ENCODE measurements around the gene RBM47.
"Not testable (repeated sequence)": the region's sequence is repeated elsewhere in the genome, so short reads cannot be mapped to it uniquely, and the experiment has no call there.

The RBM47 gene

DNA sequence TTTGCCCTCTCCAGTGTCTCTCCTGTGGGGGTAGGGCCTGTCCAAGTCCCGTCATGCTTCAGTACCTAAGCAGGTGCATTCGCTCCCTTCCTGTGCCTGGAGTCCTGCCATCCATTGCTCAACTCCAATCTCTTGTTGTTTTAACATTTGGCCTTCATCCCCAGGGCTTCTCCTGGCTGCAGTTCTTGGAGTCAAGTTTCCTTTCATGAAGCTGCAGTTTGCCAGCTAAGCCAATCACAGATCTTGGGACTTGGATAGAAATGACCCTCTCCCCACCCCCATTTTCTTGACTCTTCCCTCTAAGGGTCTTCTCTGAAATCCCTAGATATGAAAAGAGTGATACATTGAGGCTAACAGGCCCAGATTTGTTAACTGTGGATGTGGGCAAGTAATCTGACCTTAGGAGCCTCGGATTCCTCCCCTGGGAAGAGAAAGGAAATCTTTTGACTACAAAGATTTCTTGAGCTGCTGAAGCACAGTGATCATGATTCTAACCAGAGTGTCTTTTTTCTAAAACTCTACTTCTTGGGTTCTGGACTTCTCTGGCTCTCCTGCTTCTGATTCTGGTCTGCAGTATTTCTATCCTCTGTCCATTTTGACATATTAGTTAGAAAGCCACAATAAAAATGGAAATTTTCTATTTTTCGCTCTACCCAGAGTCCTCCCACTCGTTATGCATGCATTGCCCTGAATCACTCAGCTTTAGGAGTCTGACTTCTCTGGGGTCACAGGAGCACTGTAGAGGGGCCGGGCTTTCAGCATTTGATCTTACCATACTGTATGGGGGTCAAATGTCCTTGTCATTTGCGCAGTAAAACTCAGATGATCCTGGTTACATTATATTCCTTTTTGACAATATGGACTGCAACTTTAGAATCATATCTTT is 233.5 kb downstream of the RBM47 start:
- H3K79me2 ChIP-seq (ENCODE audit: insufficient read depth, low read depth): no peaks in the 10 kb centered on the region
- no peak overlapping the region for H3K4me2 ChIP-seq
- no peaks in the 10 kb centered on the region for H3K36me3 ChIP-seq (ENCODE audit: insufficient read depth)
- H3K9ac ChIP-seq: no peak overlapping the region
- H3K27me3 ChIP-seq (ENCODE audit: insufficient read depth, low read depth): no peaks in the 10 kb centered on the region
- no peak for TF ChIP-seq CTCF (conservative IDR thresholded peaks at IDR 0.05; ENCODE audit: low read depth, low read length)
- no peaks in the 10 kb centered on the region for H3K4me1 ChIP-seq (ENCODE audit: low read depth, poor library complexity, severe bottlenecking)
- H3K27ac ChIP-seq: no peak overlapping the region
- H4K20me1 ChIP-seq (ENCODE audit: insufficient read depth): no peaks in the 10 kb centered on the region
- H3K4me3 ChIP-seq (IDR thresholded peaks at IDR 0.05; ENCODE audit: insufficient read depth, low read depth, low read length): no peak overlapping the region
- H2AFZ ChIP-seq (ENCODE audit: low read depth): no peak overlapping the region

DNA sequence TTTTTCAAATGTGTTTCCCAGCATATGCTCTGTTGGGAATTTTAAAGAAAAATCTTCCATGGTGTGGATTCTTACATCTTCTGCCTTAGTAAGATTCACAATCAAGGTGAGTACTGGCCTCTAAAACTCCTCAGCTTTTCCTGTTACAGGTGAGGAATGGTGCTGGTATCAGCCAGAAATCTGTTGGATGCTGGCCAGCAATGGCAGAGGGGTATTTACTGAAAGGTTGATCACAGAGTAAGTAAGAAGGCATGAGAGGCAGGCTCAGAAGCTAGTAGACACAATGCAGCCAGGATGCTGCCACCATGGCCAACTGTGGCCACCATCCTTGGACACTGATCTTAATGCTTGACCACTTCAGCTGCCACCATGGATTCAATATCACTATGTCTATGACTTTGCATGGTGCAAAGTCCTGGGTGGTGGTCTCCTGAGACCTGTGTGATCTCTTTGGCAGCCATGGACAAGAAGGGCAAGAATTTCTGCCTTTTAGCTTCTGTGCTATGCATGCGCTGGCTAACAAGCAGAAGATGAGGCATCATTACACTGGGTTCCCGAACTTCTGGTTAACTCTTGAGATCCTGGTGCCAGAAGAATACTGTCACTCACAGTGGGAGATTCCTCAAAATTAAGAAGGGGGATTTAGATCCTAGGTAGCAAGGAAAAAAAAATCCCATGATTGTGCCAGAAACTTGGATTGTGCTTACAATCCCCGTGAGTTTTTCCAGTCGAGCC is 234.3 kb downstream of the RBM47 start:
- Histone ChIP-seq H2AFZ (ENCODE audit: low read depth) (no peak overlapping the region), H3K4me2 (no peak overlapping the region), H3K36me3 (ENCODE audit: insufficient read depth) (no peaks in the 10 kb centered on the region), H3K79me2 (ENCODE audit: insufficient read depth, low read depth) (no peaks in the 10 kb centered on the region), H4K20me1 (ENCODE audit: insufficient read depth) (no peaks in the 10 kb centered on the region), H3K9ac (no peak overlapping the region), H3K27ac (no peak overlapping the region), H3K4me1 (ENCODE audit: low read depth, poor library complexity, severe bottlenecking) (no peaks in the 10 kb centered on the region), H3K4me3 (IDR thresholded peaks at IDR 0.05; ENCODE audit: insufficient read depth, low read depth, low read length) (no peak overlapping the region), H3K27me3 (ENCODE audit: insufficient read depth, low read depth) (no peaks in the 10 kb centered on the region)
- TF ChIP-seq CTCF (conservative IDR thresholded peaks at IDR 0.05; ENCODE audit: low read depth, low read length): no peak

GRCh38 chr4:40394236-40394635 is 235.4 kb downstream of the RBM47 start:
- H3K4me1 ChIP-seq (ENCODE audit: low read depth, poor library complexity, severe bottlenecking): no peaks in the 10 kb centered on the region
- no peaks in the 10 kb centered on the region for H4K20me1 ChIP-seq (ENCODE audit: insufficient read depth)
- no peak overlapping the region for H2AFZ ChIP-seq (ENCODE audit: low read depth)
- no peak overlapping the region for H3K4me2 ChIP-seq
- no peak for TF ChIP-seq CTCF (conservative IDR thresholded peaks at IDR 0.05; ENCODE audit: low read depth, low read length)
- no peaks in the 10 kb centered on the region for H3K27me3 ChIP-seq (ENCODE audit: insufficient read depth, low read depth)
- H3K4me3 ChIP-seq (IDR thresholded peaks at IDR 0.05; ENCODE audit: insufficient read depth, low read depth, low read length): no peak overlapping the region
- no peak overlapping the region for H3K9ac ChIP-seq
- no peaks in the 10 kb centered on the region for H3K79me2 ChIP-seq (ENCODE audit: insufficient read depth, low read depth)
- H3K27ac ChIP-seq: no peak overlapping the region
- H3K36me3 ChIP-seq (ENCODE audit: insufficient read depth): no peaks in the 10 kb centered on the region

- not testable (repeated sequence) for H3K27me3 ChIP-seq (ENCODE audit: insufficient read depth, low read depth); H3K36me3 ChIP-seq (ENCODE audit: insufficient read depth); H3K4me3 ChIP-seq (IDR thresholded peaks at IDR 0.05; ENCODE audit: insufficient read depth, low read depth, low read length); H2AFZ ChIP-seq (ENCODE audit: low read depth); H3K9ac ChIP-seq; H3K4me2 ChIP-seq; H4K20me1 ChIP-seq (ENCODE audit: insufficient read depth); H3K27ac ChIP-seq; H3K4me1 ChIP-seq (ENCODE audit: low read depth, poor library complexity, severe bottlenecking); H3K79me2 ChIP-seq (ENCODE audit: insufficient read depth, low read depth)
Observed at GRCh38 chr4:40392241-40392640, 237.4 kb downstream of the RBM47 start.

- Histone ChIP-seq H3K4me1 (ENCODE audit: low read depth, poor library complexity, severe bottlenecking) (no peaks in the 10 kb centered on the region), H4K20me1 (ENCODE audit: insufficient read depth) (no peaks in the 10 kb centered on the region), H3K36me3 (ENCODE audit: insufficient read depth) (no peaks in the 10 kb centered on the region), H3K27me3 (ENCODE audit: insufficient read depth, low read depth) (no peaks in the 10 kb centered on the region), H2AFZ (ENCODE audit: low read depth) (no peak overlapping the region), H3K4me2 (no peak overlapping the region), H3K9ac (no peak overlapping the region), H3K79me2 (ENCODE audit: insufficient read depth, low read depth) (no peaks in the 10 kb centered on the region), H3K4me3 (IDR thresholded peaks at IDR 0.05; ENCODE audit: insufficient read depth, low read depth, low read length) (no peak overlapping the region), H3K27ac (no peak overlapping the region)
- no peak for TF ChIP-seq CTCF (conservative IDR thresholded peaks at IDR 0.05; ENCODE audit: low read depth, low read length)
Observed at GRCh38 chr4:40389986-40390385, 239.7 kb downstream of the RBM47 start.
